HG03558 (cell line): ENCODE measurements around the gene TOP1.

Experiments used
- ATAC-seq: cut with Tn5 transposase; IDR thresholded peaks from one replicate; pipeline ENCODE4 v1.9.1; 2021; ENCODE audit warnings: moderate number of reproducible peaks; ENCODE audit not compliant: unreplicated experiment; ENCODE audit errors: extremely low read depth

The TOP1 gene

GRCh38 chr20:41139227-41140093 lies 110.8 kb downstream of the TOP1 start:
- ATAC-seq: no peak

GRCh38 chr20:41140226-41141133 lies 111.9 kb downstream of the TOP1 start:
- ATAC-seq: no peak

GRCh38 chr20:41141153-41141815 lies 112.7 kb downstream of the TOP1 start:
- ATAC-seq: no peak

- ATAC-seq: no peak
These were observed 113.6 kb downstream of the TOP1 start for GRCh38 chr20:41142245-41142644.

GRCh38 chr20:41142919-41143318 lies 114.3 kb downstream of the TOP1 start:
- no peak for ATAC-seq

GRCh38 chr20:41143354-41143753 lies 114.7 kb downstream of the TOP1 start:
- no peak for ATAC-seq

GRCh38 chr20:41145317-41145716 lies 116.7 kb downstream of the TOP1 start:
- no peak for ATAC-seq

GRCh38 chr20:41145821-41146620 lies 117.4 kb downstream of the TOP1 start:
- no peak for ATAC-seq

- ATAC-seq: no peak
These were observed 119.2 kb downstream of the TOP1 start for GRCh38 chr20:41147767-41148191.

GRCh38 chr20:41148942-41149341 lies 120.3 kb downstream of the TOP1 start:
- no peak for ATAC-seq

GRCh38 chr20:41150664-41151063 lies 122.0 kb downstream of the TOP1 start:
- no peak for ATAC-seq

GRCh38 chr20:41151134-41151869 lies 122.7 kb downstream of the TOP1 start:
- ATAC-seq: no peak

GRCh38 chr20:41152108-41152757 lies 123.6 kb downstream of the TOP1 start:
- ATAC-seq: no peak

GRCh38 chr20:41154436-41155176 lies 126.0 kb downstream of the TOP1 start:
- ATAC-seq: no peak

- ATAC-seq: no peak
These were observed 126.6 kb downstream of the TOP1 start for GRCh38 chr20:41155261-41155660.

- ATAC-seq: no peak
These were observed 129.5 kb downstream of the TOP1 start for GRCh38 chr20:41158082-41158625.

GRCh38 chr20:41159547-41159946 lies 130.9 kb downstream of the TOP1 start:
- no peak for ATAC-seq

GRCh38 chr20:41160686-41161085 lies 132.1 kb downstream of the TOP1 start:
- ATAC-seq: no peak
